Occipital lobe (tissue), 2 donors: ENCODE results near the gene STK10. TPM values are rescaled to one million over a fixed set of nuclear protein-coding genes. Genes with fewer than 3 reads are reported as not detected.

ENCODE experiments used
- DNase-seq: peaks from one replicate; lab custom pipeline; 2025; lab: John Stamatoyannopoulos, UW
- total RNA-seq: library from RNA; depleted of rRNA; stranded (reverse); fragments of >200 nt; gene quantifications from one replicate; pipeline ENCODE4 v1.2.3, GENCODE V29; 2014

STK10 gene
- total RNA-seq, 1 donor from 2014 or later, result 9.8 TPM

GRCh38 chr5:172189693-172190296 is 1.8 kb upstream of the STK10 start:
- no peak for DNase-seq

- DNase-seq, result no peak
Measured at GRCh38 chr5:172188893-172189692, 1.1 kb upstream of the STK10 start.

GRCh38 chr5:172187118-172188032 is 649 bp downstream of the STK10 start:
- peak; percentile 23 for DNase-seq

GRCh38 chr5:172186114-172186695 is 1.8 kb downstream of the STK10 start:
- DNase-seq, result no peak

GRCh38 chr5:172185096-172185461 is 2.9 kb downstream of the STK10 start:
- DNase-seq, result no peak

- DNase-seq, result no peak
Measured at GRCh38 chr5:172183881-172184280, 4.1 kb downstream of the STK10 start.

GRCh38 chr5:172182291-172182690 is 5.7 kb downstream of the STK10 start:
- no peak for DNase-seq

- DNase-seq, result no peak
Measured at GRCh38 chr5:172180936-172181335, 7.1 kb downstream of the STK10 start.

- no peak for DNase-seq
Measured at GRCh38 chr5:172178991-172179989, 8.7 kb downstream of the STK10 start.

- DNase-seq, result no peak
Measured at GRCh38 chr5:172178301-172178987, 9.6 kb downstream of the STK10 start.

- DNase-seq, result no peak
Measured at GRCh38 chr5:172177176-172177575, 10.8 kb downstream of the STK10 start.

GRCh38 chr5:172175263-172175719 is 12.7 kb downstream of the STK10 start:
- no peak for DNase-seq

GRCh38 chr5:172173564-172174153 is 14.4 kb downstream of the STK10 start:
- DNase-seq, result no peak

GRCh38 chr5:172172912-172173563 is 15.0 kb downstream of the STK10 start:
- no peak for DNase-seq

GRCh38 chr5:172171118-172171517 is 16.9 kb downstream of the STK10 start:
- DNase-seq, result no peak

- no peak for DNase-seq
Measured at GRCh38 chr5:172170251-172170701, 17.7 kb downstream of the STK10 start.

GRCh38 chr5:172169216-172169615 is 18.8 kb downstream of the STK10 start:
- no peak for DNase-seq

- no peak for DNase-seq
Measured at GRCh38 chr5:172168311-172168710, 19.7 kb downstream of the STK10 start.

GRCh38 chr5:172167895-172168294 is 20.1 kb downstream of the STK10 start:
- DNase-seq, result no peak
